BE2C (cell line): Measurements from ENCODE around the gene R3HDM2.

Experiments
- DNase-seq: peaks from one replicate; pipeline ENCODE4 v3.0.0-alpha.2; 2020
- H3K27me3 ChIP-seq: fragments of 250-450 bp; sonication (Bioruptor Pico); 2 replicates; pipeline ENCODE4 v1.5.1; 2020; ENCODE audit warnings: mild to moderate bottlenecking
- H3K36me3 ChIP-seq: fragments of 250-450 bp; sonication (Bioruptor Pico); 2 replicates; pipeline ENCODE4 v1.5.1; 2020; ENCODE audit warnings: mild to moderate bottlenecking
- H3K4me1 ChIP-seq: fragments of 250-450 bp; sonication (Bioruptor Pico); 2 replicates; pipeline ENCODE4 v1.5.1; 2020
- H3K4me3 ChIP-seq: 2 replicates; pipeline ENCODE4 v1.5.1; 2011; ENCODE audit warnings: low read depth, low read length
- H3K9me3 ChIP-seq: fragments of 250-450 bp; sonication (Bioruptor Pico); 2 replicates; pipeline ENCODE4 v1.5.1; 2020
- TF ChIP-seq, protein P1 (sequence below): IDR thresholded peaks from 2 replicates; pipeline ENCODE4 v1.5.1; 2012; ENCODE audit warnings: mild to moderate bottlenecking, low read depth, low read length

The R3HDM2 gene

GRCh38 chr12:57244312-57244696, 186.5 kb downstream of the R3HDM2 start:
- Histone ChIP-seq H3K4me3 (no peak overlapping the region), H3K9me3 (no peaks in the 10 kb centered on the region), H3K36me3 (no peaks in the 10 kb centered on the region), H3K4me1 (peaks cover 18% of the 10 kb centered on the region), H3K27me3 (peaks cover 44% of the 10 kb centered on the region)
- TF ChIP-seq, protein P1, sequence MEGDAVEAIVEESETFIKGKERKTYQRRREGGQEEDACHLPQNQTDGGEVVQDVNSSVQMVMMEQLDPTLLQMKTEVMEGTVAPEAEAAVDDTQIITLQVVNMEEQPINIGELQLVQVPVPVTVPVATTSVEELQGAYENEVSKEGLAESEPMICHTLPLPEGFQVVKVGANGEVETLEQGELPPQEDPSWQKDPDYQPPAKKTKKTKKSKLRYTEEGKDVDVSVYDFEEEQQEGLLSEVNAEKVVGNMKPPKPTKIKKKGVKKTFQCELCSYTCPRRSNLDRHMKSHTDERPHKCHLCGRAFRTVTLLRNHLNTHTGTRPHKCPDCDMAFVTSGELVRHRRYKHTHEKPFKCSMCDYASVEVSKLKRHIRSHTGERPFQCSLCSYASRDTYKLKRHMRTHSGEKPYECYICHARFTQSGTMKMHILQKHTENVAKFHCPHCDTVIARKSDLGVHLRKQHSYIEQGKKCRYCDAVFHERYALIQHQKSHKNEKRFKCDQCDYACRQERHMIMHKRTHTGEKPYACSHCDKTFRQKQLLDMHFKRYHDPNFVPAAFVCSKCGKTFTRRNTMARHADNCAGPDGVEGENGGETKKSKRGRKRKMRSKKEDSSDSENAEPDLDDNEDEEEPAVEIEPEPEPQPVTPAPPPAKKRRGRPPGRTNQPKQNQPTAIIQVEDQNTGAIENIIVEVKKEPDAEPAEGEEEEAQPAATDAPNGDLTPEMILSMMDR: no peak
- no peak for DNase-seq

DNA sequence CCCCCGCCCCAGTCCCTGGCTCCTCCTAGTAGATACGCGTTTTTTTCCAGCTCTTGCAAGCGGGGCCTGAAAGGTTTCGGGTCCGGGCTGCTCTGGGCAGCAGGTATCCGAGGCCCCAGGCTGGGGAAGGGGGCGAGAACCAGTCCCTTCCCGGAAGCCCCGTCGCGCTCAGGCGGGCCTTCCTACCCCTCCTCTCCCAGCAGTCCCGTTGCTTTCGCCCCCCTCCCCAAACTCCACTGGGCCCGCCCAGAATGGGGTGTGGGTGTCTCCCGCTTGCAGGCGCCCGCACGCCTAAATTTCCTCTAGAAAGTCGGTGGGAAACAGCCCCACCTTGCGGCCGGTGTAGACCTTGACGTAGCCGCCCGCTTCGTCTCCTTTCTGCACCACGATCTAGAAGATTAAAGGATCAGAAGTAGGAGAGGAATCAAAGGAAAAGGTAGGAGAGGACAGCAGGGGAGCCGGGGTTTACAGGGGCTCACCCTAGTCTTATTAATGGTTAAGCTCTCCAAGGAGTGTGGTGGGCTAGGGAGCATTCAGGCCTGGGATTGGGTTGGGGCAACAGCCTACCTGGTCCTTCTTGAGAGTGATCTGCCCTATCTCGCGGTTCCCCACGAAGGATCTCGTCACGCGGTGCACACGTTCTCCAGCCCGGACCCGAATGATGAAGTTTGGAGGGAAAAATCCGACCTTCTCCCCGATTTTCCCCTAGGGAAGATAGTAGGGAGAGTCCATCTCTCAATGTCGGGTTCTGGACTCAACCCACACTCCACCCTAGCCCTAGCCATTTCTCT, 187.1 kb downstream of the R3HDM2 start:
- Histone ChIP-seq H3K4me1 (peaks cover 18% of the 10 kb centered on the region), H3K27me3 (peaks cover 49% of the 10 kb centered on the region), H3K4me3 (peak overlapping the region; percentile 30), H3K9me3 (no peaks in the 10 kb centered on the region), H3K36me3 (no peaks in the 10 kb centered on the region)
- DNase-seq: peak; percentile 81
- TF ChIP-seq, protein P1: peak; percentile 80

GRCh38 chr12:57242691-57243454, 188.0 kb downstream of the R3HDM2 start:
- Histone ChIP-seq H3K4me3 (peak overlapping the region; percentile 30), H3K36me3 (no peaks in the 10 kb centered on the region), H3K9me3 (no peaks in the 10 kb centered on the region), H3K27me3 (peaks cover 58% of the 10 kb centered on the region), H3K4me1 (peaks cover 18% of the 10 kb centered on the region)
- TF ChIP-seq, protein P1: peak; percentile 67
- peak; percentile 77 for DNase-seq

GRCh38 chr12:57242329-57242690, 188.5 kb downstream of the R3HDM2 start:
- DNase-seq: no peak
- no peak overlapping the region for H3K4me3 ChIP-seq
- H3K27me3 ChIP-seq: peaks cover 63% of the 10 kb centered on the region
- H3K9me3 ChIP-seq: no peaks in the 10 kb centered on the region
- no peaks in the 10 kb centered on the region for H3K36me3 ChIP-seq
- H3K4me1 ChIP-seq: peaks cover 18% of the 10 kb centered on the region
- TF ChIP-seq, protein P1: no peak

DNA sequence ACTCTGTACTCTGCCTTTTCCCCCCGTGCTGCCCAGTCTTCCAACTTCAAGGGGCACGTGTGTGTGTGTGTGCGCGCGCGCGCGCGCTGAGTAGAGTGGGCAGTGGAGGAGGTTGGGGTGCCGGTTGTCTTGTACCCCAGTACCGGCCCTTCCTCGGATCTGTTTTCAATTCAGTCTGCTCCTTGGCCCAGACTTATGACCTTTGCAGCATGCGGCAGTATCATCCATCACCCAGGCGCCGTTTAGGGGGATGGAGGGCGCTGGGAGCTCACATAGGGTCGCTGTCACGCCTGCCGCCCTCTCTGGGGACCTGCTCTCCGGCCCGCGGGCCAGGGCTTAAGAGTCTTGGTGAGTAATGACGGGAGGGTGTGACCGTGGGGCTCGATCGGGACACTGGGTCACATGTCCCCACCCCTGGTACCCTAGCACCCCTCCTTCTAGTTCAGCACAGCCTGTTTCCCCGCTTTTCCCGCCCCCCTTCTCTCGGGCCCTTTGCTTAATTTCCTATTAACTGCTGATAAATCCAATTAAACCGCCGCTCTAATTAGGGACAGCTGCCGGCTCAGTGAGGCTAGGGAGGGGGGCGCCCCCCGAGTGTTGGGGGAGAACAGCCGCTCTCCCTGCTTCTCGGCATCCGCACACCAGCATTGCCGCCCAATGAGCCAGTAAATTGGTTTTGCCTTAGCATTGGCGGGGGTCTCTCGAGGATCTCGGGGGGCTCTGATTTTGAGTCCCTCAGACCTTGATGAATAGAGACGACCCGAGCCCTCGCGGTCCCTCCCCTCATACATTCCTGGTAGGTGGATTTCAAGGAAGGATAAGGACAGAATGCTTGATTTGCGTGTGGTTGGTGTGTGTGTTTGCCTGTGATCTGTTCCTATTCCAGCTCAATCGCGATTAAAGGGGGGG, 189.2 kb downstream of the R3HDM2 start:
- TF ChIP-seq, protein P1: no peak
- Histone ChIP-seq H3K4me3 (peak overlapping the region; percentile 63), H3K36me3 (no peaks in the 10 kb centered on the region), H3K9me3 (no peaks in the 10 kb centered on the region), H3K27me3 (peaks cover 70% of the 10 kb centered on the region), H3K4me1 (peaks cover 18% of the 10 kb centered on the region)
- no peak for DNase-seq
